ENCODE results near the gene OLFML2B. TPM values are rescaled to one million over a fixed set of nuclear protein-coding genes. Genes with fewer than 3 reads are reported as not detected.

The OLFML2B gene
- total and polyA plus RNA-seq, 2 of the 13 experiments (the other 11 are each of a cell fraction or from before 2014, with no cell fraction given), result not detected

- intact Hi-C loops (cut with micrococcal nuclease; ENCODE audit: unreplicated experiment) (no loop called here), in situ Hi-C loops (cut with HindIII; ENCODE audit: extremely low pct_ligation_motif_present, low pct_unique_long_range_greater_than_20kb) (no loop called here)
- 0% methylated on average over 1 of the region's 1 CpG for WGBS (ENCODE audit: low lambda C conversion rate)
- FAIRE-seq (no peak), ATAC-seq (no peak), DNase-seq (ENCODE audit: low spot score) (no peak)
- Histone ChIP-seq H3K4me3 (replicated peaks in 1 of 3; ENCODE audit: insufficient read depth in 1 of 3, low read depth in 2 of 3, low read length in 3 of 3) (no peak overlapping the region), H3K36me3 (replicated peaks in 1 of 2; ENCODE audit: control insufficient read depth in 1 of 2, insufficient read depth in 2 of 2, low read length in 2 of 2) (no peaks in the 10 kb centered on the region), H3K4me2 (ENCODE audit: low read depth, low read length) (no peak overlapping the region), H3K27me3 (ENCODE audit: control insufficient read depth in 1 of 2, insufficient read depth in 2 of 2, low read length in 2 of 2) (peaks cover 0 to 27% of the 10 kb centered on the region in 2 experiments; a peak in 4 of 5 replicates), H3K27ac (ENCODE audit: extremely low read length, insufficient read depth, low read length) (no peak overlapping the region), H2AFZ (ENCODE audit: low read length) (no peak overlapping the region), H3K79me2 (ENCODE audit: insufficient read depth, low read length) (no peaks in the 10 kb centered on the region), H3K9ac (ENCODE audit: insufficient read depth, low read depth, low read length) (no peak overlapping the region), H3K9me3 (ENCODE audit: low read length) (no peaks in the 10 kb centered on the region), H3K4me1 (ENCODE audit: insufficient read depth, low read length) (no peaks in the 10 kb centered on the region), H4K20me1 (ENCODE audit: insufficient read depth, low read length) (no peaks in the 10 kb centered on the region)
- ChIA-PET POLR2A (no interaction called here), CTCF (ENCODE audit: low intra/inter-chr PET ratio, low total read pairs) (no interaction called here)
- no TSS peak for BruUV-seq (replicated peaks)
- no peak for TF ChIP-seq MAF1 (CRISPR knock-in tag; IDR thresholded peaks at IDR 0.05; ENCODE audit: borderline replicate concordance)
- no peak for TF ChIP-seq ZNF552 (CRISPR knock-in tag; IDR thresholded peaks at IDR 0.05; ENCODE audit: borderline replicate concordance)
Observed at GRCh38 chr1:161987303-161987702, 36.4 kb downstream of the OLFML2B start.

- Histone ChIP-seq H3K27me3 (ENCODE audit: control insufficient read depth in 1 of 2, insufficient read depth in 2 of 2, low read length in 2 of 2) (peaks cover 0 to 33% of the 10 kb centered on the region in 2 experiments; a peak in 4 of 5 replicates), H3K4me1 (ENCODE audit: insufficient read depth, low read length) (no peaks in the 10 kb centered on the region), H3K36me3 (replicated peaks in 1 of 2; ENCODE audit: control insufficient read depth in 1 of 2, insufficient read depth in 2 of 2, low read length in 2 of 2) (no peaks in the 10 kb centered on the region), H3K9me3 (ENCODE audit: low read length) (no peaks in the 10 kb centered on the region), H3K79me2 (ENCODE audit: insufficient read depth, low read length) (no peaks in the 10 kb centered on the region), H3K9ac (ENCODE audit: insufficient read depth, low read depth, low read length) (no peak overlapping the region), H4K20me1 (ENCODE audit: insufficient read depth, low read length) (no peaks in the 10 kb centered on the region), H2AFZ (ENCODE audit: low read length) (no peak overlapping the region), H3K27ac (ENCODE audit: extremely low read length, insufficient read depth, low read length) (no peak overlapping the region), H3K4me3 (replicated peaks in 1 of 3; ENCODE audit: insufficient read depth in 1 of 3, low read depth in 2 of 3, low read length in 3 of 3) (no peak overlapping the region), H3K4me2 (ENCODE audit: low read depth, low read length) (no peak overlapping the region)
- ChIA-PET POLR2A (no interaction called here), CTCF (ENCODE audit: low intra/inter-chr PET ratio, low total read pairs) (no interaction called here)
- 0% methylated on average over 1 of the region's 4 CpGs for WGBS (ENCODE audit: low lambda C conversion rate)
- DNase-seq (ENCODE audit: low spot score), result no peak
- in situ Hi-C loops (cut with HindIII; ENCODE audit: extremely low pct_ligation_motif_present, low pct_unique_long_range_greater_than_20kb) (no loop called here), intact Hi-C loops (cut with micrococcal nuclease; ENCODE audit: unreplicated experiment) (no loop called here)
- no peak for FAIRE-seq
- no TSS peak for BruUV-seq (replicated peaks)
- no peak for ATAC-seq
- TF ChIP-seq ZNF709 (CRISPR knock-in tag; IDR thresholded peaks at IDR 0.05) (no peak), ZNF615 (CRISPR knock-in tag; IDR thresholded peaks at IDR 0.05; ENCODE audit: borderline replicate concordance) (no peak), NR0B2 (CRISPR knock-in tag; IDR thresholded peaks at IDR 0.05) (no peak), ZBTB34 (CRISPR knock-in tag; IDR thresholded peaks at IDR 0.05) (no peak), RFXAP (CRISPR knock-in tag; IDR thresholded peaks at IDR 0.05; ENCODE audit: borderline replicate concordance) (no peak), XRCC5 (optimal IDR thresholded peaks at IDR 0.05; ENCODE audit: low read length) (no peak), ZNF597 (CRISPR knock-in tag; IDR thresholded peaks at IDR 0.05) (no peak), ZNF430 (CRISPR knock-in tag; IDR thresholded peaks at IDR 0.05) (no peak), ZBED4 (CRISPR knock-in tag; IDR thresholded peaks at IDR 0.05; ENCODE audit: borderline replicate concordance) (no peak), XBP1 (CRISPR knock-in tag; IDR thresholded peaks at IDR 0.05) (no peak)
Observed at GRCh38 chr1:161986328-161986727, 37.3 kb downstream of the OLFML2B start.
